NCI-H524 treated with DMSO at 0.1 percent for 48 hours (cell line): ENCODE measurements around the gene PACS1.

Experiments used
- DNase-seq: peaks from one replicate; lab custom pipeline; 2025; lab: John Stamatoyannopoulos, UW

The PACS1 gene

GRCh38 chr11:66050581-66051231, 19.4 kb upstream of the PACS1 start:
- no peak for DNase-seq

GRCh38 chr11:66051371-66051765, 18.7 kb upstream of the PACS1 start:
- no peak for DNase-seq

GRCh38 chr11:66051766-66052663, 18.1 kb upstream of the PACS1 start, which contains the start of gene SF3B2:
TSS of gene SF3B2 (plus strand) at chr11:66052364. CDS start at chr11:66052385, 21 bp downstream.
- peak; percentile 79 for DNase-seq

- no peak for DNase-seq
Observed at GRCh38 chr11:66052664-66052982, 17.4 kb upstream of the PACS1 start.

GRCh38 chr11:66055021-66055420, 15.1 kb upstream of the PACS1 start:
- DNase-seq: no peak

- no peak for DNase-seq
Observed at GRCh38 chr11:66056501-66056900, 13.6 kb upstream of the PACS1 start.

GRCh38 chr11:66059966-66060680, 9.9 kb upstream of the PACS1 start:
- no peak for DNase-seq

GRCh38 chr11:66061268-66061667, 8.8 kb upstream of the PACS1 start:
- no peak for DNase-seq

- no peak for DNase-seq
Observed at GRCh38 chr11:66062408-66062807, 7.7 kb upstream of the PACS1 start.

GRCh38 chr11:66063900-66064299, 6.2 kb upstream of the PACS1 start:
- DNase-seq: no peak

GRCh38 chr11:66064571-66064970, 5.5 kb upstream of the PACS1 start:
- no peak for DNase-seq

- no peak for DNase-seq
Observed at GRCh38 chr11:66066751-66067150, 3.3 kb upstream of the PACS1 start.

- DNase-seq: no peak
Observed at GRCh38 chr11:66067640-66068039, 2.4 kb upstream of the PACS1 start.

- DNase-seq: no peak
Observed at GRCh38 chr11:66068154-66068821, 1.8 kb upstream of the PACS1 start.

- DNase-seq: no peak
Observed at GRCh38 chr11:66068923-66069714, 953 bp upstream of the PACS1 start.

GRCh38 chr11:66070604-66071380, 720 bp downstream of the PACS1 start:
- DNase-seq: no peak

GRCh38 chr11:66071381-66071801, 1.3 kb downstream of the PACS1 start:
- DNase-seq: no peak

GRCh38 chr11:66072081-66072480, 2.0 kb downstream of the PACS1 start:
- no peak for DNase-seq

GRCh38 chr11:66072518-66072917, 2.4 kb downstream of the PACS1 start:
- DNase-seq: no peak

GRCh38 chr11:66073669-66074068, 3.6 kb downstream of the PACS1 start:
- no peak for DNase-seq

GRCh38 chr11:66075273-66075672, 5.2 kb downstream of the PACS1 start:
- no peak for DNase-seq
